Activated CD4-positive, alpha-beta T cell treated with anti-CD3 and anti-CD28 coated beads, Interleukin-2, Interleukin-4, amounts not matched to agents 100 ng/mL and 50 ng/mL, durations not matched to agents 16 hours and 8 hours (primary cell): ENCODE data around the gene CKAP2L.

Experiments used
- DNase-seq: peaks from one replicate; pipeline ENCODE4 v3.0.0-alpha.2; 2020; ENCODE audit warnings: low spot score

The CKAP2L gene

GRCh38 chr2:112760149-112760548, 4.3 kb downstream of the CKAP2L start:
- no peak for DNase-seq

GRCh38 chr2:112758711-112759110, 5.7 kb downstream of the CKAP2L start:
- no peak for DNase-seq

- DNase-seq = no peak
Observed at GRCh38 chr2:112757265-112757664, 7.1 kb downstream of the CKAP2L start.

- DNase-seq = no peak
Observed at GRCh38 chr2:112756207-112756606, 8.2 kb downstream of the CKAP2L start.

- DNase-seq = no peak
Observed at GRCh38 chr2:112755444-112755843, 9.0 kb downstream of the CKAP2L start.

GRCh38 chr2:112754564-112754963, 9.8 kb downstream of the CKAP2L start:
- no peak for DNase-seq

- DNase-seq = no peak
Observed at GRCh38 chr2:112752667-112753066, 11.7 kb downstream of the CKAP2L start.

- no peak for DNase-seq
Observed at GRCh38 chr2:112751451-112752197, 12.8 kb downstream of the CKAP2L start.

GRCh38 chr2:112750560-112750843, 13.9 kb downstream of the CKAP2L start:
- peak; percentile 22 for DNase-seq

- DNase-seq = peak; percentile 85
Observed at GRCh38 chr2:112749755-112750559, 14.5 kb downstream of the CKAP2L start.

- DNase-seq = no peak
Observed at GRCh38 chr2:112740527-112740926, 23.9 kb downstream of the CKAP2L start.

GRCh38 chr2:112737542-112738232, 26.7 kb downstream of the CKAP2L start:
- no peak for DNase-seq

- no peak for DNase-seq
Observed at GRCh38 chr2:112733871-112734270, 30.5 kb downstream of the CKAP2L start.

GRCh38 chr2:112733456-112733855, 31.0 kb downstream of the CKAP2L start:
- DNase-seq = no peak

GRCh38 chr2:112731479-112731878, 32.9 kb downstream of the CKAP2L start:
- DNase-seq = no peak

GRCh38 chr2:112730791-112731190, 33.6 kb downstream of the CKAP2L start:
- DNase-seq = no peak

- DNase-seq = no peak
Observed at GRCh38 chr2:112730216-112730615, 34.2 kb downstream of the CKAP2L start.

GRCh38 chr2:112728378-112729175, 35.8 kb downstream of the CKAP2L start:
- DNase-seq = no peak

GRCh38 chr2:112728029-112728362, 36.4 kb downstream of the CKAP2L start:
- no peak for DNase-seq

- no peak for DNase-seq
Observed at GRCh38 chr2:112727276-112728028, 37.0 kb downstream of the CKAP2L start.

- DNase-seq = peak; percentile 93
Observed at GRCh38 chr2:112726487-112727190, 37.8 kb downstream of the CKAP2L start.
